Measurements from ENCODE around the gene CCT8L2. TPM values are rescaled to one million over a fixed set of nuclear protein-coding genes. Genes with fewer than 3 reads are reported as not detected.
"Not testable (repeated sequence)": the region's sequence is repeated elsewhere in the genome, so short reads cannot be mapped to it uniquely, and the experiment has no call there.

The CCT8L2 gene
- total RNA-seq, 1 experiment from 2014 or later = not detected

- H3K27ac ChIP-seq (ENCODE audit: low read length) = no peak overlapping the region
- ChIA-PET POLR2A (no interaction called here), CTCF (no interaction called here)
- no peak overlapping the region for H3K4me3 ChIP-seq (ENCODE audit: low read depth in 2 of 2, low read length in 2 of 2)
- intact Hi-C loops (cut with micrococcal nuclease; ENCODE audit: unreplicated experiment) (no loop called here), in situ Hi-C loops (cut with HindIII; ENCODE audit: low pct_unique_long_range_greater_than_20kb, low sequenced_read_pairs) (no loop called here)
- BruUV-seq (replicated peaks) = no TSS peak
- no peak for DNase-seq (ENCODE audit: low read depth, low spot score)
- no peaks in the 10 kb centered on the region for H3K36me3 ChIP-seq (ENCODE audit: control insufficient read depth, insufficient read depth, low read length)
- H3K9me3 ChIP-seq (ENCODE audit: control insufficient read depth, insufficient read depth, low read depth, low read length) = no peaks in the 10 kb centered on the region
- H3K27me3 ChIP-seq (ENCODE audit: control insufficient read depth, insufficient read depth, low read length) = no peaks in the 10 kb centered on the region
- no peak for ATAC-seq
- no peak for TF ChIP-seq POLR2AphosphoS5 (IDR thresholded peaks at IDR 0.05; ENCODE audit: low read depth, low read length)
- no peak for TF ChIP-seq CTCF (IDR thresholded peaks at IDR 0.05)
- TF ChIP-seq TCF7L2 (IDR thresholded peaks at IDR 0.05; ENCODE audit: low read depth, low read length) = no peak
- TF ChIP-seq, protein P1, sequence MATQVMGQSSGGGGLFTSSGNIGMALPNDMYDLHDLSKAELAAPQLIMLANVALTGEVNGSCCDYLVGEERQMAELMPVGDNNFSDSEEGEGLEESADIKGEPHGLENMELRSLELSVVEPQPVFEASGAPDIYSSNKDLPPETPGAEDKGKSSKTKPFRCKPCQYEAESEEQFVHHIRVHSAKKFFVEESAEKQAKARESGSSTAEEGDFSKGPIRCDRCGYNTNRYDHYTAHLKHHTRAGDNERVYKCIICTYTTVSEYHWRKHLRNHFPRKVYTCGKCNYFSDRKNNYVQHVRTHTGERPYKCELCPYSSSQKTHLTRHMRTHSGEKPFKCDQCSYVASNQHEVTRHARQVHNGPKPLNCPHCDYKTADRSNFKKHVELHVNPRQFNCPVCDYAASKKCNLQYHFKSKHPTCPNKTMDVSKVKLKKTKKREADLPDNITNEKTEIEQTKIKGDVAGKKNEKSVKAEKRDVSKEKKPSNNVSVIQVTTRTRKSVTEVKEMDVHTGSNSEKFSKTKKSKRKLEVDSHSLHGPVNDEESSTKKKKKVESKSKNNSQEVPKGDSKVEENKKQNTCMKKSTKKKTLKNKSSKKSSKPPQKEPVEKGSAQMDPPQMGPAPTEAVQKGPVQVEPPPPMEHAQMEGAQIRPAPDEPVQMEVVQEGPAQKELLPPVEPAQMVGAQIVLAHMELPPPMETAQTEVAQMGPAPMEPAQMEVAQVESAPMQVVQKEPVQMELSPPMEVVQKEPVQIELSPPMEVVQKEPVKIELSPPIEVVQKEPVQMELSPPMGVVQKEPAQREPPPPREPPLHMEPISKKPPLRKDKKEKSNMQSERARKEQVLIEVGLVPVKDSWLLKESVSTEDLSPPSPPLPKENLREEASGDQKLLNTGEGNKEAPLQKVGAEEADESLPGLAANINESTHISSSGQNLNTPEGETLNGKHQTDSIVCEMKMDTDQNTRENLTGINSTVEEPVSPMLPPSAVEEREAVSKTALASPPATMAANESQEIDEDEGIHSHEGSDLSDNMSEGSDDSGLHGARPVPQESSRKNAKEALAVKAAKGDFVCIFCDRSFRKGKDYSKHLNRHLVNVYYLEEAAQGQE (IDR thresholded peaks at IDR 0.05; ENCODE audit: insufficient read depth in 1 of 2, low read depth in 2 of 2, low read length in 1 of 2) = no peak
- TF ChIP-seq SIN3A (IDR thresholded peaks at IDR 0.05; ENCODE audit: borderline replicate concordance, insufficient read depth, low read depth, low read length) = no peak
- H3K4me1 ChIP-seq (ENCODE audit: control insufficient read depth, insufficient read depth, low read length) = no peaks in the 10 kb centered on the region
Measured at GRCh38 chr22:16562711-16563554, 29.7 kb downstream of the CCT8L2 start.

- CTCF ChIA-PET; in situ Hi-C loops (cut with HindIII; ENCODE audit: low pct_unique_long_range_greater_than_20kb, low sequenced_read_pairs): not testable (repeated sequence)
Measured at GRCh38 chr22:16561093-16561658, 31.4 kb downstream of the CCT8L2 start.

DNA sequence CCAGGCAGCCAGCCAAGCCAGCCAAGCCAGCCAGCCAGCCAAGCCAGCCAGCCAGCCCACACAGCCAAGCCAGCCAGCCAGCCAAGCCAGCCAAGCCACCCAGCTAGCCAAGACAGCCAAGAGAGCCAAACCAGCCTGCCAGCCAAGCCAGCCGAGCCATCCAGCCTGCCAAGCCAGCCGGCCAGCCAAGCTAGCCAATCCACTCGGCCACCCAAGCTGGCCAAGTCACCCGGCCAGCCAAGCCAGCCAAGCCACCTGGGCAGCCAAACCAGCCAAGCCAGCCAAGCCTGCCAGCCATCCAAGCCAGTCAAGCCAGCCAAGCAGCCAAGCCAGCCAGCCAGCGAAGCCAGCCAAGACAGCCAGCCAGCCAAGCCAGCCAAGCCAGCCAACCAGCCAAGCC is 32.0 kb downstream of the CCT8L2 start:
- in situ Hi-C loops (cut with HindIII; ENCODE audit: low pct_unique_long_range_greater_than_20kb, low sequenced_read_pairs); H3K27ac ChIP-seq (ENCODE audit: low read length); H3K4me1 ChIP-seq (ENCODE audit: control insufficient read depth, insufficient read depth, low read length); DNase-seq (ENCODE audit: low read depth, low spot score); H3K27me3 ChIP-seq (ENCODE audit: control insufficient read depth, insufficient read depth, low read length); CTCF ChIA-PET; intact Hi-C loops (cut with micrococcal nuclease; ENCODE audit: unreplicated experiment); POLR2A ChIA-PET; H3K4me3 ChIP-seq (ENCODE audit: low read depth in 2 of 2, low read length in 2 of 2); H3K36me3 ChIP-seq (ENCODE audit: control insufficient read depth, insufficient read depth, low read length); ATAC-seq; H3K9me3 ChIP-seq (ENCODE audit: control insufficient read depth, insufficient read depth, low read depth, low read length); BruUV-seq (replicated peaks): not testable (repeated sequence)

More at GRCh38 chr22:16561093-16561658, 31.4 kb downstream of the CCT8L2 start:
- POLR2A ChIA-PET; H3K36me3 ChIP-seq (ENCODE audit: control insufficient read depth, insufficient read depth, low read length); H3K27ac ChIP-seq (ENCODE audit: low read length); intact Hi-C loops (cut with micrococcal nuclease; ENCODE audit: unreplicated experiment); DNase-seq (ENCODE audit: low read depth, low spot score); H3K27me3 ChIP-seq (ENCODE audit: control insufficient read depth, insufficient read depth, low read length); BruUV-seq (replicated peaks); ATAC-seq; H3K4me1 ChIP-seq (ENCODE audit: control insufficient read depth, insufficient read depth, low read length); H3K4me3 ChIP-seq (ENCODE audit: low read depth in 2 of 2, low read length in 2 of 2); H3K9me3 ChIP-seq (ENCODE audit: control insufficient read depth, insufficient read depth, low read depth, low read length): not testable (repeated sequence)

DNA sequence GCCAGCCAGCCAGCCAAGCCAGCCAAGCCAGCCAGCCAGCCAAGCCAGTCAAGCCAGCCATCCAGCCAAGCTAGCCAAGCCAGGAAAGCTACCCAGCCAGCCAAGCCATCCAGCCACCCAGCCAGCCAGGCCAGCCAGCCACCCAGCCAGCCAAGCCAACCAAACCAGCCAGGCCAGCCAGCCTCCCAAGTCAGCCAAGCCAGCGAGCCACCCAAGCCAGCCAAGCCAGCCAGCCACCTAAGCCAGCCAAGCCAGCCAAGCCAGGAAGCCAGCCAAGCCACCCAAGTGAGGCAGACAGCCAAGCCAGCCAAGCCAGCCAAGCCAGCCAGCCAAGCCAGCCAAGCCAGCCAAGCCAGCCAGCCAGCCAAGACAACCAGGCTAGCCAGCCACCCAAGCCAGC is 32.6 kb downstream of the CCT8L2 start:
- ATAC-seq; H3K9me3 ChIP-seq (ENCODE audit: control insufficient read depth, insufficient read depth, low read depth, low read length); H3K4me3 ChIP-seq (ENCODE audit: low read depth in 2 of 2, low read length in 2 of 2); POLR2A ChIA-PET; H3K4me1 ChIP-seq (ENCODE audit: control insufficient read depth, insufficient read depth, low read length); CTCF ChIA-PET; H3K36me3 ChIP-seq (ENCODE audit: control insufficient read depth, insufficient read depth, low read length); H3K27ac ChIP-seq (ENCODE audit: low read length); intact Hi-C loops (cut with micrococcal nuclease; ENCODE audit: unreplicated experiment); H3K27me3 ChIP-seq (ENCODE audit: control insufficient read depth, insufficient read depth, low read length); BruUV-seq (replicated peaks); DNase-seq (ENCODE audit: low read depth, low spot score); in situ Hi-C loops (cut with HindIII; ENCODE audit: low pct_unique_long_range_greater_than_20kb, low sequenced_read_pairs): not testable (repeated sequence)

Data from Panc1 (cell line).